ENCODE results near the gene HPGDS.

- TF ChIP-seq POLR2AphosphoS5 (IDR thresholded peaks at IDR 0.05; ENCODE audit: borderline replicate concordance, low read depth, low read length) (no peak), EZH2 (IDR thresholded peaks at IDR 0.05) (no peak)
These were observed 63.9 kb downstream of the HPGDS start for GRCh38 chr4:94278781-94279180.
